Neuron (in vitro differentiated cells): Measurements from ENCODE around the gene GSN.
A peak's percentile ranks its signal among the peaks of the same experiment; 100 is the strongest.

Source experiments
- H2AFZ ChIP-seq: one replicate; pipeline ENCODE4 v1.6.1; 2013; ENCODE audit warnings: low read depth, mild to moderate bottlenecking, inconsistent platforms, low read length, moderate library complexity
- H3K27me3 ChIP-seq: one replicate; pipeline ENCODE4 v1.6.1; 2013; ENCODE audit warnings: low read length; ENCODE audit not compliant: insufficient read depth
- H3K36me3 ChIP-seq: one replicate; pipeline ENCODE4 v1.6.1; 2013; ENCODE audit warnings: low read length; ENCODE audit not compliant: insufficient read depth
- H3K4me1 ChIP-seq: one replicate; pipeline ENCODE4 v1.6.1; 2013; ENCODE audit warnings: low read length; ENCODE audit not compliant: insufficient read depth
- H3K4me3 ChIP-seq: 2 replicates; pipeline ENCODE4 v1.5.1; 2013; ENCODE audit warnings: mild to moderate bottlenecking, low read length, moderate library complexity
- H3K9me3 ChIP-seq: one replicate; pipeline ENCODE4 v1.6.1; 2013; ENCODE audit warnings: low read length

Gene GSN

DNA sequence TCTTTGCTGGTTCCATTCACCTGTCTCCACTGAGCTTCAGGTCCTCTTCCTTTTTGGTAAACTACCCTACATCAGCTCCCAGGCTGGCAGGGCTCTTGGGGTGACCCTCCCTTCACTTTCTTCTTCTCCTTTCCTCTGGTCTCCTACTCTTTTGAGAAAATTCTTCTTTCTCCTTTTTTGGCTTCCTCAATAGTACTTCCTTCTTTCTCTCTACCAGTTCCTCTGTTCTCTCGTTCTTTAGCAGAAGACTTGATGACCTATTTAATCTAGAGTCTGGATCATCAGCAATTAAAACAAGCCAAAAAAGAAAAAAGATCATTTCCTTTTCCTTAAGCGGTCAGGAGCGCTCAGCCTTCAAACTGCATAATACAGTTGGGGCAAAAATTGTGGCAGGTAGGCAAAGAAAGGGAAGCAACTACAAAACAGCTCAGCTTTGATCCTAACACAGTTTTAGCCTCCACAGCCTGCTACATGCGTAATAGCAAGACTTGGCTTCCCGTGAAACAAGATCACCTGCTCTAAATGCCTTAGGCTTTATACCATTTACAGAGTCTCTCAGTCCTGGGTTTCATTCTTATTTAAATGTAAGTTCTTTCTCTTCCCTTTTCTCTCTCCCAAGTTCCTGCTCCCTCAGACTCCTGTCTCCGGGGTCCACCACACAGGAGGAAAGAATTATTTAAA, 14.0 kb upstream of the GSN start:
- Histone ChIP-seq H3K27me3 (no peaks in the 10 kb centered on the region), H3K9me3 (no peaks in the 10 kb centered on the region), H3K36me3 (no peaks in the 10 kb centered on the region), H3K4me1 (peaks cover 5% of the 10 kb centered on the region), H2AFZ (no peak overlapping the region), H3K4me3 (no peak overlapping the region)

DNA sequence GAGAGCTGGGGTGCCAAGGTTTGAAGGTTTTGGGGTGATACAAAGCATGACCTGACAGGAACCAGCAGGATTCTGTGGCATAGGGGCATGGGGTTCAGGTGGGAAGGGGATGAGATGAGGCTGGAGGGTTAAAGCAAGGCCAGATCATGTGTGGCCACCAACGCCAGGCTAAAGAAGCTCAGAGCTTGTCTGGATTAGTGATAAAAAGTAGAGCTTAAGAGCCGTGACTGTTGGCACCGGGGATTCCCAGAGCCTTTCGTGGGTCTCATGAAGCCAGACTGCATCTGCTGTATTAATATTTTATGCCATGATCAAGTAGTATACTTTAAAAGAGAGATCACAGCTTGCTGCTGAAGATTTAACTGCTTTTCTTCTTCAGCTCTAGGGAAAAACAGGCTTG, 8.5 kb upstream of the GSN start:
- no peak overlapping the region for H3K4me3 ChIP-seq
- H3K9me3 ChIP-seq = no peaks in the 10 kb centered on the region
- peaks cover 21% of the 10 kb centered on the region for H3K4me1 ChIP-seq
- H2AFZ ChIP-seq = no peak overlapping the region
- H3K36me3 ChIP-seq = no peaks in the 10 kb centered on the region
- no peaks in the 10 kb centered on the region for H3K27me3 ChIP-seq

DNA sequence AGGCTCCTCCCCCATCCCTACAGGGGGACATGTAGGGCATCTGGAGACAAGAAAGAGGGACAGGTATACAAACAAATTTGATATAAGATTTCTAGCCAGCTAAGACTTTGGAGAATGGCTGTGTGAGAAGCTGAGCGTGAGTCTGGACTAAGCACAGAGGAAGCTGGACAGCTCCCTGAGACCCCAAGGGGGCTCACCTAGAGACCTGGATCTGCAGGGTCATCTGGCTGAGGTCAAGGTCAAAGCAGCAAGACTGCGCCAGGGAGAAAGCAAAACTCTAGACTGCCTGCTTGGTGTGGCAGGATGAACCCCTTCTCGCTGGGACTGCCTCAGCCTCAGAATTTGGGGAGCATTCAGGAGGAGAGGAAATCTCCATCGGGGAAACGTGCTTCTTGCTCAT, 8.0 kb upstream of the GSN start:
- H3K4me3 ChIP-seq = no peak overlapping the region
- no peaks in the 10 kb centered on the region for H3K36me3 ChIP-seq
- H3K27me3 ChIP-seq = no peaks in the 10 kb centered on the region
- no peak overlapping the region for H2AFZ ChIP-seq
- no peaks in the 10 kb centered on the region for H3K9me3 ChIP-seq
- H3K4me1 ChIP-seq = peaks cover 20% of the 10 kb centered on the region

DNA sequence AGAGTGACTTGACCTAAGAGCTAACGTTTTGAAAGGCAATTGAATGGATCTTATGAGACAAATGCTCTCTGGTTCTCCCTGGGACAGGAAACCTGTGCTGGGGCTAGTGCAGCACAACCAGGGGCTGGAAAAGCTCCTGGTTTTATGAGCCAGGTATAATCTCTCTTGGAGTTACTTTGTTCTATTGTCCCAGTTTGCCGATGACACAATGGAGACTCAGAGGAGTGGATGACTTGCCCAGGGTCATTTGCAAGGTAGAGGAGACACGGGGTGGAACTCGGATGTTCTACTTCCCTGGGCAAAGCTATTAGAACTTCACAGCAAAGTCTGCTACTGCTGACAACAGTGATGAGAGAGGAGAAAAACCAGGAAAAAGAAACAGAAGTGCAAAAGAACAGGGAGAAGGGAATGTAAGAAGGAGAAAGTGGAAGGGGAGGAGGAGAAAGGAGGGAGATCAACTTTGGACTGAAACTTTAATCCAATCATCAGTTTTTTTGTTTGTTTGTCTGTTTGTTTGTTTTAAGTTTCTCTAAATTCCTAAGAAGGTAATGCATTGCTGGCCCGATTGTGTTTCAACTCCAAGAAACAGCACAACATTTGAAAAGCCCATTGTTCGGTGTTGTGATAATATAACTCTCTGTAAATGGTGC, 7.4 kb upstream of the GSN start:
- H2AFZ ChIP-seq = peak overlapping the region; percentile 13
- peaks cover 20% of the 10 kb centered on the region for H3K4me1 ChIP-seq
- H3K4me3 ChIP-seq = no peak overlapping the region
- H3K36me3 ChIP-seq = no peaks in the 10 kb centered on the region
- no peaks in the 10 kb centered on the region for H3K27me3 ChIP-seq
- H3K9me3 ChIP-seq = no peaks in the 10 kb centered on the region

DNA sequence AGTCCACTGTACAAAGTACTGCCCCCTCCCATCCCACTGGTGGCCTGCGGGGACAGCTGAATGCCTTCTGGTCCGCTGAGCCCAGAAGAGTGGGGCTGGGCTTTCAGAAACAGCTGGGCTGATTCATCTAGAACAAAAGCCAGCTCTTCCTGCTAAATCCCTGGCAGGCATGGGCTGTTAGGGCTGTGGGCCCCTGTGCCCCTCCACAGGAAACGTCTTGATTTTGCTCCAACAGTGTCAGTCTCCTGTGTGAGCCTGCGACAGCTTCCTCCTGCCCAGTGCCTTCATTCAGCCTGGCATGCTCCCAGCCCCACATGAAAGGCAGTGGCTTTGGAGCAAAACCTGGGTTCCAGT, 6.9 kb upstream of the GSN start:
- peak overlapping the region; percentile 13 for H2AFZ ChIP-seq
- no peaks in the 10 kb centered on the region for H3K27me3 ChIP-seq
- H3K4me1 ChIP-seq = peaks cover 20% of the 10 kb centered on the region
- H3K4me3 ChIP-seq = no peak overlapping the region
- no peaks in the 10 kb centered on the region for H3K36me3 ChIP-seq
- H3K9me3 ChIP-seq = no peaks in the 10 kb centered on the region

DNA sequence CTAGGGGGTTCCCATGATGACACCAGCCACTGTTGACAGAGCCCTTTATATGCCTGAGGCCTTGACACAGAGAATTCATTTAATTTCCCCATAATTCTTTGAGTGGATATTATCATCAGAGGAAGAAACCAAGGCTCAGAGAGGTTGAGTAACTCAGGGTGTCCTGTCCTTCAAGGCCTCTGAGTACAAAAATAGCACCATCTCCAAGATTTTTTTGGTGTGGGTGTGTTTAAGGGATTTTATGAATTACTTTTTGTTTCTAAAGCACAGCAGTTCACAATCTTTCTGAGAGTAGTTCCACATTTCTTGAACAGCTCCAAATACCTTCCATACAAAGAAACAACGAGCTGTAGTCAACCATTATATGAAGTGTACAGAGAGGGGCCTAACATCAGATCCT, 6.2 kb upstream of the GSN start:
- no peak overlapping the region for H3K4me3 ChIP-seq
- no peaks in the 10 kb centered on the region for H3K9me3 ChIP-seq
- H3K4me1 ChIP-seq = peaks cover 20% of the 10 kb centered on the region
- H3K27me3 ChIP-seq = no peaks in the 10 kb centered on the region
- no peak overlapping the region for H2AFZ ChIP-seq
- no peaks in the 10 kb centered on the region for H3K36me3 ChIP-seq

DNA sequence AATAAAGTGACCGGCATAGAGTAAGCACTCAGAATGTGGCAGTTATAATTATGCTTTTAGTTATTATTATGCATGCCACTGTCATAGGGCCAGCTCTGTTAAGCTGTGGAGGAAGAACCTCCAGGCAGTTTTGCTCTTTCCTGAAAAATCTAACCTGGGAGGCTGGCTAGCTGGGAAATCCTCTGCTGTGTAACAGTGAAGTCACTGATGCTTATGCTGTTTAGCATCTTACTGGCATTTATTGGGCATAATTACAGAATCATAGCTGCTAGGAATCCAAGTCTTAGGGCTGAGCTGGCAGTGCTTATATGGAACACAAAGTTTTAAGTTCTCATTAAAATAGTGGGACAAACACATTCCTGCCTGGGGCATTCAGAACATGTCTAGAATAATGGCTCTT, 5.5 kb upstream of the GSN start:
- H3K9me3 ChIP-seq = no peaks in the 10 kb centered on the region
- no peaks in the 10 kb centered on the region for H3K36me3 ChIP-seq
- no peaks in the 10 kb centered on the region for H3K27me3 ChIP-seq
- H3K4me3 ChIP-seq = no peak overlapping the region
- peaks cover 26% of the 10 kb centered on the region for H3K4me1 ChIP-seq
- no peak overlapping the region for H2AFZ ChIP-seq

DNA sequence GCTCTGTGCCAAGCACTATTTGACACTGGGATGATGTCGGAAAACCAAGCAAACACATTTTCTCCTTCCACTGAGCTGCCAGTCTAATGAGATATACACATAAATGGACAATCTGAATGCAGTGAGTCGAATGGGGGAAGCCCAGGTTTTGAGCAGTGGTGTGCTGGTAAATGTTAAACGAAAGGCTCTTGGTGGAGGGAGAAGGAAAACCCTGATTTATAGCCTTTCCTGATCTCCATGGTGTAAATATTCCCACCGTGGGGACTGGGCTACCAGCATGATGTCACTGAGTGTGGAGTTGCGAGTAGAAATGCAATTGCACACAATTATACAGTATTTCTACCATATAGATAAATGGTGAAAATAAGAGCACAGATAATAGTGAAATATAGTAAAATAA, 5.0 kb upstream of the GSN start:
- Histone ChIP-seq H3K4me1 (peaks cover 28% of the 10 kb centered on the region), H3K9me3 (no peaks in the 10 kb centered on the region), H3K4me3 (no peak overlapping the region), H2AFZ (no peak overlapping the region), H3K36me3 (no peaks in the 10 kb centered on the region), H3K27me3 (no peaks in the 10 kb centered on the region)

DNA sequence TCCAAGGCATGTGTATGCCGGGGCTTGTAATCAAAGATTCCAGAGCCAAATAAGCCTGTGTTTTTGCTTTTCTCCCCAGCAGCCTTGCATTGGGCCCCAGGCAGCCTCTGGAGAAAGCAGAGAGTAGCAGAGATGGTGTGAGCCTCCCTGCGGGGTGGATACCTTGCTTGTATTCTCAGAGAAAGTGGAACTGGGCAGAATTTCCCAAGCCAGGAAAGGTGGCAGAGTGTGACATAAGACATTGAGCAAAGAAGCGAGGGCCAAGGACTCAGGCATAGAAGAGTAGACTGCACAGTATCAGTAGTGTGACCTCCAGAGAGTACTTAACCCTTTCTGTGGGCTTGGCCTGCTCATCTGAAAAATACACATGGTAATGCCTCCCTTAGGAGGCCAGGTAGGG, 1.6 kb upstream of the GSN start:
- no peaks in the 10 kb centered on the region for H3K36me3 ChIP-seq
- no peaks in the 10 kb centered on the region for H3K9me3 ChIP-seq
- H3K4me3 ChIP-seq = no peak overlapping the region
- H2AFZ ChIP-seq = no peak overlapping the region
- H3K27me3 ChIP-seq = no peaks in the 10 kb centered on the region
- peaks cover 18% of the 10 kb centered on the region for H3K4me1 ChIP-seq

DNA sequence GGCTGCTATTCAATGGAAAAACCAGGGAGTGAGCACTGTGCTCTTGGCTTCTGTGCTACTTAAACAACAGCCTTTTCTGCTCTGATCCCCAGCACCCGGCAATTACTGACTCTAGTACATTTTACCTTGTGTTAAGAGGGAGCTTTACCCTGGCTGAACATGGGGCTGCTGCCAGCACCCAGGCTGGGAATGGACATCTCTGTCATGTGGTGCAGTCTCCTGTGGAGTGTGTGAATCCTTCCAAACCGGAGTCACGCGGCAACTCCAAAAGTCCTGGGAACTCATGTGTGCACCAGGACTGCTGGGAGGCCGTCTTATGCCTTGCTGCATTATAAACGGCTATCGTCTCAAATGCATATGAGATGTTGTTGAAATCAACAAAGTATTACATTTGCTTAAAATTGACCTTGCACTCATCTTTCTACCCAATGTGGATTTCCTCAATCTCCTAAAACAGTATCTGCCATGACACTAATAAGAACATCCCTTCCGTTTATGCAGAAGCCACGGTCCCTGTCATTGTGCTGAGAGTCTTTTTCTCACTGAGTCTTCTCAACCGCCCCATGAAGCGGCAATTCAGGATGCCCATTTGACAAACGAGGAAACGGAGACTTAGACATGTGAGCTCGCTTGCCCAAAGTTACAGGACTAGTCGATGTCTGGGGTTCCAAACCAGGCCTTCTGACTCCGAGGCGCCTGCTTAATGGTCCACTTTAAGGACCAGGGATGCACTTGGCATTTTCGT, 884 bp upstream of the GSN start:
- Histone ChIP-seq H2AFZ (peak overlapping the region; percentile 55), H3K9me3 (no peaks in the 10 kb centered on the region), H3K36me3 (no peaks in the 10 kb centered on the region), H3K4me1 (peaks cover 13% of the 10 kb centered on the region), H3K27me3 (no peaks in the 10 kb centered on the region), H3K4me3 (peak overlapping the region; percentile 70)

DNA sequence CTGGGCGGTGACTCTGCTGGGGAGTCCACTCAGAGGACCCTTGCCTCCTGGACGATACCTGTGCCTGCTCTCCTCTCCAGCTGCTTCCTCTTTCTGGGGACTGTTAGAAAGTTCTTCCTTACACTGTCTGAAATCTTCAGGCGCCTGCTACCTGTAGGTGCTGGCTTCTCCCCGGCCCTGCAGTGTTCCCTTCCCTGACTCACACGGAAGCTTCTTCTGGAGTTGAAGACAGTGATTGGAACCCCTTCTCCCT, 562 bp downstream of the GSN start:
- H3K36me3 ChIP-seq = no peaks in the 10 kb centered on the region
- peak overlapping the region; percentile 55 for H2AFZ ChIP-seq
- no peaks in the 10 kb centered on the region for H3K27me3 ChIP-seq
- peak overlapping the region; percentile 70 for H3K4me3 ChIP-seq
- H3K4me1 ChIP-seq = peaks cover 12% of the 10 kb centered on the region
- no peaks in the 10 kb centered on the region for H3K9me3 ChIP-seq

DNA sequence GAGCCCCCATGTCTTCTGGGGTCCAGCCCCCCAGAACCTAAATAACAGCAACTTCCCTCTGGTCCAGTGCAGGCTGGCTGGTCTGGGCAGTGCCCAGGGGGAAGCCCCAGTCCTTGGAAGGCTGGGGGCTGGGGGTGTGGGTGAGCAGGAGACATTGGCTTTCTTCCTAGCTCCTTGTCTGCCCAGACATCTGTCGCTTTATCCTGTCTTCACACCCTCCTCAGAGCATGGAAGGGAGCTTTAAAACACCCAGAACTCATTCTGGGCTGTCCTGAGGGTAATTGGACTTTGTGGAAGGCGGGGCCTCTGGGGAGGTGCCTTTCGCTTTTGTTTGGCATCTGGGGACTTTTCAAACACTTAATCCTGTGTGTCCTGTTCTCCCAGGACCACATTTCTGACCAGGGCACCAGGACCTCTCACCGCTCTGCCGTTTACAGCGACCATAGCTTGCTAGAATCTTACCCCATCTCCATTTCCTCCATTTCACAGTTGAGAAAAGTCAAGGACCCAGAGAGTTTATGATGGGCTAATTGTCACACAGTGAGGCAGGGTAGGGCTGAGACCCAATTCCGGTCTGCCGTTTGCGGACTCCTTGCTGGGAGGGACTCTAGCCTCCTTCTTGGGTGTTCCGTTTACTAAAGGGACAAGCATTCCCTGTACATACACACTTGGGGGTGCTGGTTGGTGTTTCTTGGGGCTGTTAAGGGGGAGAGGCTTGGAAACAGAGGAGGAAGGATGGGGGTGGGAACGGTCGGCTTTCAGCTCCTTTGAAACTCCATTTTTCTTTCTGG, 1.1 kb downstream of the GSN start:
- Histone ChIP-seq H3K4me1 (peaks cover 12% of the 10 kb centered on the region), H3K27me3 (no peaks in the 10 kb centered on the region), H2AFZ (no peak overlapping the region), H3K4me3 (peak overlapping the region; percentile 70), H3K9me3 (no peaks in the 10 kb centered on the region), H3K36me3 (no peaks in the 10 kb centered on the region)

DNA sequence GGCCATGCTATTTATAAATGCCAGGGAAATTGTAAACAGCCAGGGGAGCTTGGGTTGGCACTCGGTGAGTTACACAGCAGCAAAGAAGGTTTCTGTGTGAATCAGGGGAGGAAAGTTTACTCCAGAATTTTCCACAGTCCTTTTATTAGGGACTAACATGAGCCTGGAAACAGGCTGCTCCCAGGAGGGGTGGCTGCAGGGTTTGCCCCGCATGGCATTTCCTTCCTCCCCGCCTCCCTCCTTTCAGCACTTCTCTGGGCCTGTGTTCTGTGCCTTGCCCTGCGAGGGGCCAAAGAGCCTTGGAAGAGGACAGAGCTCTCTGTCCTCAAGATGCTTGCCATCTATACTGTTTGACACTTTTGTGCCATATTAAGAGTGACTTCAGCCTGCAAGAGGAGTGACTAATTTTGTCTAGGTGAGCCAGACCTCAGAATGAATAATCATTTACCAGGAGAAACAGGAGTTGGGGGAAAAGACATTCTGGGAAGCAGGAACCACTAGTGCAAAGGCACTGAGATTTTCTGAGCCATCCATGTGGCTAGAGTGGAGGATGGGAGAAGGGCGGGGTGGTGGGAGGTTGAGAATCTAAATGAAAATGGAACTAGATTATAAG, 1.8 kb downstream of the GSN start:
- Histone ChIP-seq H3K36me3 (no peaks in the 10 kb centered on the region), H3K4me3 (no peak overlapping the region), H3K4me1 (peaks cover 12% of the 10 kb centered on the region), H3K9me3 (no peaks in the 10 kb centered on the region), H3K27me3 (no peaks in the 10 kb centered on the region), H2AFZ (no peak overlapping the region)
